WTC11 (cell line): ENCODE measurements around the gene ONECUT2.
"Not testable (repeated sequence)": the region's sequence is repeated elsewhere in the genome, so short reads cannot be mapped to it uniquely, and the experiment has no call there.

Experiments used
- CTCF ChIP-seq: fragments of 200-600 bp; IDR thresholded peaks from 2 replicates; pipeline ENCODE4 v1.8.0; 2022; ENCODE audit warnings: antibody characterized with exemption
- MAX ChIP-seq: sonication (generic); formaldehyde crosslinking; IDR thresholded peaks from 2 replicates; pipeline ENCODE4 v1.8.0; 2022; ENCODE audit warnings: mild to moderate bottlenecking, missing genetic modification reagents
- TEAD4 ChIP-seq: sonication (generic); formaldehyde crosslinking; IDR thresholded peaks from 2 replicates; pipeline ENCODE4 v1.8.0; 2022; ENCODE audit warnings: mild to moderate bottlenecking, missing genetic modification reagents

GRCh38 chr18:57522348-57522747, 87.2 kb downstream of the ONECUT2 start:
- TF ChIP-seq TEAD4 (CRISPR knock-in tag); MAX (CRISPR knock-in tag); CTCF: not testable (repeated sequence)
